Measurements from ENCODE around the gene TRIM22.
"Not testable (repeated sequence)": the region's sequence is repeated elsewhere in the genome, so short reads cannot be mapped to it uniquely, and the experiment has no call there.

TRIM22 gene

GRCh38 chr11:5665746-5666401, 23.7 kb upstream of the TRIM22 start:
- no peak overlapping the region for H3K4me2 ChIP-seq
- no peak overlapping the region for H3K27ac ChIP-seq
- H4K20me1 ChIP-seq, result no peaks in the 10 kb centered on the region; a peak in 1 of 22 replicates
- TF ChIP-seq Cebpa-rat (IDR thresholded peaks at IDR 0.05), result no peak
- no peaks in the 10 kb centered on the region for H3K4me1 ChIP-seq
- peaks cover 69 to 96% (median 91%) of the 10 kb centered on the region in 11 experiments for H3K36me3 ChIP-seq
- H3K9ac ChIP-seq, result no peak overlapping the region
- no peaks in the 10 kb centered on the region for H3K27me3 ChIP-seq
- no peaks in the 10 kb centered on the region for H3K9me3 ChIP-seq (replicated peaks in 1 of 11)
- no peak overlapping the region for H3K4me3 ChIP-seq

GRCh38 chr11:5666402-5666793, 23.2 kb upstream of the TRIM22 start:
- H3K27ac ChIP-seq, result no peak overlapping the region

GRCh38 chr11:5671831-5672230, 17.8 kb upstream of the TRIM22 start:
- Histone ChIP-seq H3K27me3 (no peaks in the 10 kb centered on the region), H4K20me1 (peaks cover 0 to 11% (median 0%) of the 10 kb centered on the region in 11 experiments; a peak in 3 of 22 replicates), H3K4me1 (no peaks in the 10 kb centered on the region), H3K9ac (no peak overlapping the region), H3K4me2 (no peak overlapping the region), H3K27ac (no peak overlapping the region), H3K9me3 (replicated peaks in 1 of 11) (peaks cover 0 to 4% (median 0%) of the 10 kb centered on the region in 11 experiments; a peak in 3 of 22 replicates), H3K4me3 (no peak overlapping the region), H3K36me3 (peaks cover 45 to 84% (median 67%) of the 10 kb centered on the region in 11 experiments)
- no peak for TF ChIP-seq Cebpa-rat (IDR thresholded peaks at IDR 0.05)

More at GRCh38 chr11:5666402-5666793, 23.2 kb upstream of the TRIM22 start:
- Histone ChIP-seq H3K36me3 (peaks cover 72 to 99% (median 91%) of the 10 kb centered on the region in 11 experiments), H4K20me1 (no peaks in the 10 kb centered on the region; a peak in 1 of 22 replicates), H3K9me3 (replicated peaks in 1 of 11) (no peaks in the 10 kb centered on the region), H3K4me1 (no peaks in the 10 kb centered on the region), H3K4me3 (no peak overlapping the region), H3K9ac (no peak overlapping the region), H3K4me2 (no peak overlapping the region), H3K27me3 (no peaks in the 10 kb centered on the region)
- no peak for TF ChIP-seq Cebpa-rat (IDR thresholded peaks at IDR 0.05)

- Histone ChIP-seq H3K27ac (no peak overlapping the region), H3K9me3 (replicated peaks in 1 of 11) (peaks cover 13 to 25% (median 21%) of the 10 kb centered on the region in 11 experiments), H3K9ac (no peak overlapping the region), H3K4me3 (no peak overlapping the region), H3K36me3 (peaks cover 43 to 81% (median 63%) of the 10 kb centered on the region in 11 experiments), H4K20me1 (peaks cover 0 to 11% (median 0%) of the 10 kb centered on the region in 11 experiments; a peak in 3 of 22 replicates), H3K4me2 (no peak overlapping the region), H3K27me3 (no peaks in the 10 kb centered on the region), H3K4me1 (peaks cover 0 to 8% (median 0%) of the 10 kb centered on the region in 10 experiments; a peak in 4 of 20 replicates)
- TF ChIP-seq Cebpa-rat (IDR thresholded peaks at IDR 0.05), result no peak
Observed at GRCh38 chr11:5674391-5674790, 15.2 kb upstream of the TRIM22 start.

GRCh38 chr11:5679811-5680210, 9.8 kb upstream of the TRIM22 start:
- no peak overlapping the region for H3K4me3 ChIP-seq
- H3K27me3 ChIP-seq, result no peaks in the 10 kb centered on the region
- H4K20me1 ChIP-seq, result peaks cover 0 to 31% (median 0%) of the 10 kb centered on the region in 11 experiments; a peak in 4 of 22 replicates
- H3K4me2 ChIP-seq, result no peak overlapping the region
- no peak for TF ChIP-seq Cebpa-rat (IDR thresholded peaks at IDR 0.05)
- peaks cover 0 to 12% (median 0%) of the 10 kb centered on the region in 10 experiments; a peak in 6 of 20 replicates for H3K4me1 ChIP-seq
- peaks cover 13 to 38% (median 28%) of the 10 kb centered on the region in 11 experiments for H3K9me3 ChIP-seq (replicated peaks in 1 of 11)
- no peak overlapping the region for H3K27ac ChIP-seq
- H3K9ac ChIP-seq, result no peak overlapping the region
- peaks cover 31 to 58% (median 50%) of the 10 kb centered on the region in 11 experiments for H3K36me3 ChIP-seq

GRCh38 chr11:5682890-5683441, 6.6 kb upstream of the TRIM22 start:
- H3K9ac ChIP-seq, result not testable (repeated sequence)
- peak overlapping the region in 5 of 11 experiments; percentile 80 to 95 (median 94); a peak in 6 of 22 replicates for H3K4me2 ChIP-seq

GRCh38 chr11:5683620-5684019, 6.0 kb upstream of the TRIM22 start:
- H3K27me3 ChIP-seq, result not testable (repeated sequence)
- Histone ChIP-seq H3K4me1 (peaks cover 8 to 31% (median 12%) of the 10 kb centered on the region in 10 experiments), H3K9ac (peak overlapping the region; percentile 72 to 83 (median 79)), H3K27ac (peak overlapping the region; percentile 55 to 89 (median 82); a peak in 18 of 22 replicates), H3K4me3 (peak overlapping the region; percentile 58 to 75 (median 66)), H4K20me1 (peaks cover 0 to 30% (median 0%) of the 10 kb centered on the region in 11 experiments; a peak in 4 of 22 replicates), H3K9me3 (replicated peaks in 1 of 11) (peaks cover 0 to 24% (median 11%) of the 10 kb centered on the region in 11 experiments; a peak in 18 of 22 replicates), H3K4me2 (peak overlapping the region; percentile 80 to 97 (median 94)), H3K36me3 (peaks cover 17 to 37% (median 32%) of the 10 kb centered on the region in 11 experiments)

More at GRCh38 chr11:5682890-5683441, 6.6 kb upstream of the TRIM22 start:
- peaks cover 0 to 30% (median 0%) of the 10 kb centered on the region in 11 experiments; a peak in 4 of 22 replicates for H4K20me1 ChIP-seq
- not testable (repeated sequence) for H3K27ac ChIP-seq, H3K27me3 ChIP-seq
- H3K9me3 ChIP-seq (replicated peaks in 1 of 11), result peaks cover 6 to 30% (median 17%) of the 10 kb centered on the region in 11 experiments
- peaks cover 4 to 25% (median 7%) of the 10 kb centered on the region in 10 experiments; a peak in 18 of 20 replicates for H3K4me1 ChIP-seq
- H3K4me3 ChIP-seq, result peak overlapping the region in 7 of 10 experiments; percentile 65 to 75 (median 69); a peak in 10 of 20 replicates
- H3K36me3 ChIP-seq, result peaks cover 23 to 44% (median 38%) of the 10 kb centered on the region in 11 experiments

- H3K4me1 ChIP-seq, result peaks cover 14 to 31% (median 18%) of the 10 kb centered on the region in 10 experiments
- peak overlapping the region; percentile 55 to 89 (median 82) for H3K27ac ChIP-seq
Observed at GRCh38 chr11:5684036-5684645, 5.4 kb upstream of the TRIM22 start.

More at GRCh38 chr11:5684036-5684645, 5.4 kb upstream of the TRIM22 start:
- H3K27me3 ChIP-seq, result no peaks in the 10 kb centered on the region
- H3K4me2 ChIP-seq, result peak overlapping the region; percentile 80 to 97 (median 94)
- peak overlapping the region; percentile 58 to 75 (median 66) for H3K4me3 ChIP-seq
- no peak for TF ChIP-seq Cebpa-rat (IDR thresholded peaks at IDR 0.05)
- peaks cover 0 to 30% (median 0%) of the 10 kb centered on the region in 11 experiments; a peak in 4 of 22 replicates for H4K20me1 ChIP-seq
- peaks cover 12 to 32% (median 27%) of the 10 kb centered on the region in 11 experiments for H3K36me3 ChIP-seq
- H3K9ac ChIP-seq, result peak overlapping the region; percentile 72 to 83 (median 79)
- peaks cover 0 to 19% (median 6%) of the 10 kb centered on the region in 11 experiments; a peak in 10 of 22 replicates for H3K9me3 ChIP-seq (replicated peaks in 1 of 11)
